GM23338 (cell line): ENCODE results near the gene ARHGAP10.

Experiments
- TF ChIP-seq, protein P1 (sequence below), 2 experiments: fragments of 200-600 bp in 1 of 2; sonication (generic) in 1 of 2; conservative IDR thresholded peaks; 2 replicates each; pipeline versions ENCODE4 v1.5.1 to v1.6.1; 2016 to 2017; ENCODE audit warnings: antibody characterized with exemption in 2 of 2, low read depth in 2 of 2, mild to moderate bottlenecking in 2 of 2, moderate library complexity in 1 of 2
- TF ChIP-seq, protein P2 (sequence below): IDR thresholded peaks from 2 replicates; pipeline ENCODE4 v1.6.1; 2016; ENCODE audit warnings: antibody characterized with exemption

DNA sequence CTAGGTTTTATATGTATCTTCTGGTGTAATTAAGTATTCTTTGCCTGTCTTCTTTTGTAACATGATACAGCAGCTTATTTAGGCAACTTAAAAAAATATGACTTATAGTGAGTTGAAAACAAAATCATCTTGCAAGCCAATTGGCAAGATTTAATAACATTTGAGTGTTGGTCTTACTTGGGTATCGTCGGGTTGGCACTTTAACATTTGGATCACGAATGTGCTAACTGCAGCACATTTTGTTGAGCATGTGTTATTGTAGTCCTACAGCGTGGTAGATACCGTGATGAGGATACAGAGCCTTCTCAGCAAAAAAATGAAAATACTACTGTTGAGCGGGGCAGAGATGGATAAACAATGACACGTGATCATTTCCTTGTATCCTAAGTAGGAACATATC is 295.3 kb downstream of the ARHGAP10 start:
- TF ChIP-seq, protein P1, sequence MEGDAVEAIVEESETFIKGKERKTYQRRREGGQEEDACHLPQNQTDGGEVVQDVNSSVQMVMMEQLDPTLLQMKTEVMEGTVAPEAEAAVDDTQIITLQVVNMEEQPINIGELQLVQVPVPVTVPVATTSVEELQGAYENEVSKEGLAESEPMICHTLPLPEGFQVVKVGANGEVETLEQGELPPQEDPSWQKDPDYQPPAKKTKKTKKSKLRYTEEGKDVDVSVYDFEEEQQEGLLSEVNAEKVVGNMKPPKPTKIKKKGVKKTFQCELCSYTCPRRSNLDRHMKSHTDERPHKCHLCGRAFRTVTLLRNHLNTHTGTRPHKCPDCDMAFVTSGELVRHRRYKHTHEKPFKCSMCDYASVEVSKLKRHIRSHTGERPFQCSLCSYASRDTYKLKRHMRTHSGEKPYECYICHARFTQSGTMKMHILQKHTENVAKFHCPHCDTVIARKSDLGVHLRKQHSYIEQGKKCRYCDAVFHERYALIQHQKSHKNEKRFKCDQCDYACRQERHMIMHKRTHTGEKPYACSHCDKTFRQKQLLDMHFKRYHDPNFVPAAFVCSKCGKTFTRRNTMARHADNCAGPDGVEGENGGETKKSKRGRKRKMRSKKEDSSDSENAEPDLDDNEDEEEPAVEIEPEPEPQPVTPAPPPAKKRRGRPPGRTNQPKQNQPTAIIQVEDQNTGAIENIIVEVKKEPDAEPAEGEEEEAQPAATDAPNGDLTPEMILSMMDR (conservative IDR thresholded peaks at IDR 0.05; ENCODE audit: low read depth in 2 of 2), result no peak
- TF ChIP-seq, protein P2, sequence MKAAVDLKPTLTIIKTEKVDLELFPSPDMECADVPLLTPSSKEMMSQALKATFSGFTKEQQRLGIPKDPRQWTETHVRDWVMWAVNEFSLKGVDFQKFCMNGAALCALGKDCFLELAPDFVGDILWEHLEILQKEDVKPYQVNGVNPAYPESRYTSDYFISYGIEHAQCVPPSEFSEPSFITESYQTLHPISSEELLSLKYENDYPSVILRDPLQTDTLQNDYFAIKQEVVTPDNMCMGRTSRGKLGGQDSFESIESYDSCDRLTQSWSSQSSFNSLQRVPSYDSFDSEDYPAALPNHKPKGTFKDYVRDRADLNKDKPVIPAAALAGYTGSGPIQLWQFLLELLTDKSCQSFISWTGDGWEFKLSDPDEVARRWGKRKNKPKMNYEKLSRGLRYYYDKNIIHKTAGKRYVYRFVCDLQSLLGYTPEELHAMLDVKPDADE, result no peak
